ENCODE data around the gene ACVR2A. TPM values are rescaled to one million over a fixed set of nuclear protein-coding genes. Genes with fewer than 3 reads are reported as not detected.

The ACVR2A gene
- total and polyA plus RNA-seq, 9 donors = 16.3 to 36.3 (median 20.5) TPM

DNA sequence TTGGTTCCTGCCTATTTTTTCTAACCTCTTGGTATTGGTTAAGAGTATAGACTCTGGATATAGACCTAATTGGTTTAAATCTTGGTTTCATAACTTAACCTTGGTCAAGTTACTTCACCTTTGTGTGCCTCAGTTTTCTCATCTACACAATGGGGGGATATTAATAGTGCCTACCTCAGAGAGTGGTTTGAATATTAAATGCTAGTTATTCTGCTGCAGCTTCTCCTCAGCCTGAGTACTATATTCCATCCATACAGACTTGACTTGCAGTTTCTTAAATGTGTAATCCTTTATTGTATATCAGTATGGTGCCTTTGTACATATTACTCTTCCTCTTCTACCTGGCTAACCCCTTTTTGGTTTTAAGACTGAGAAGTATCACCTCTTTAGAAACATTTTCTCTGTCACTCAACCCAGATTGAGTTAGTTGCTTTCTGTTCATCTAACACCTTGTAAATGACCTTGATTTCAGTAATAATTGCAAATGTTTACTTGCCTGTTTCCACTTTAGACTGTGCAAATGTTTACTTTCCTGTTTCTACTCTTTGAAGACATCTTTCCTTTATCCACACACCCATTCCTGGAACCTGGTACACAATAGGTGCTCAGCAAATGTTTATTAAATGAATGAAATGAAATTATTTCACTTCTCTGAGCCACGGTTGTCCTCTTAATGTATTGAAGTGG lies 6.6 kb downstream of the ACVR2A start:
- H3K4me3 ChIP-seq (ENCODE audit: low read length) = no peak overlapping the region
- H3K36me3 ChIP-seq (ENCODE audit: control insufficient read depth, insufficient read depth, low read length) = no peaks in the 10 kb centered on the region
- no peaks in the 10 kb centered on the region for H3K4me1 ChIP-seq (ENCODE audit: control insufficient read depth, insufficient read depth, low read length)
- no CpG with 5 or more reads among the region's 1 CpG for whole genome bisulfite sequencing (ENCODE audit: insufficient coverage)
- no peaks in the 10 kb centered on the region for H3K27me3 ChIP-seq (ENCODE audit: control insufficient read depth, insufficient read depth, low read length)
- no peak for DNase-seq
- no peak overlapping the region for H3K27ac ChIP-seq (ENCODE audit: low read length)
- no peaks in the 10 kb centered on the region for H3K9me3 ChIP-seq (replicated peaks; ENCODE audit: control insufficient read depth, low read depth, low read length)

DNA sequence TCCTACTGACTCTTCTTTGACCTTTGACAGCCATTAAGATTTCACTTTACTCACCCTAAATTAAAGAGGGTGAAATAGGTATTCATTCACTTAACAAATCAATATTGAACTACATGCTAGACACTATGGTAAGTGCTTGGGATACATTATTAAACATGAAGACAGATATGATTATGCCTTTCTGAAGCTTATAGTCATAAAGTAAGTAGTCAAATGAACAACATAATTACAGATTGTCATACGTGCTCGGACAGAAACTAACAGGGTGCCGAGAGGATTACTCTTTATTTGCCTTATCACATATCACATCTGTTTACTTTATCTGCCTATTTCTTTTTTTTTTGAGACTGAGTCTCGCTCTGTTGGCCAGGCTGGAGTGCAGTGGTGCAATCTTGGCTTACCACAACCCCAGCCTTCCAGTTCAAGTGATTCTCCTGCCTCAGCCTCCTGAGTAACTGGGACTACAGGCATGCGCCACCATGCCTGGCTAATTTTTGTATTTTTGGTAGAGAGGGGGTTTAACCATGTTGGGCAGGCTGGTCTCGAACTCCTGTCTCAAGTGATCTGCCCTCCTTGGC lies 9.8 kb downstream of the ACVR2A start:
- Histone ChIP-seq H3K36me3 (ENCODE audit: control insufficient read depth, insufficient read depth, low read length) (no peaks in the 10 kb centered on the region), H3K9me3 (replicated peaks; ENCODE audit: control insufficient read depth, low read depth, low read length) (no peaks in the 10 kb centered on the region), H3K27me3 (ENCODE audit: control insufficient read depth, insufficient read depth, low read length) (no peaks in the 10 kb centered on the region), H3K27ac (ENCODE audit: low read length) (no peak overlapping the region), H3K4me3 (ENCODE audit: low read length) (no peak overlapping the region), H3K4me1 (ENCODE audit: control insufficient read depth, insufficient read depth, low read length) (peaks cover 2% of the 10 kb centered on the region)
- no CpG with 5 or more reads among the region's 6 CpGs for WGBS (ENCODE audit: insufficient coverage)
- no peak for DNase-seq

DNA sequence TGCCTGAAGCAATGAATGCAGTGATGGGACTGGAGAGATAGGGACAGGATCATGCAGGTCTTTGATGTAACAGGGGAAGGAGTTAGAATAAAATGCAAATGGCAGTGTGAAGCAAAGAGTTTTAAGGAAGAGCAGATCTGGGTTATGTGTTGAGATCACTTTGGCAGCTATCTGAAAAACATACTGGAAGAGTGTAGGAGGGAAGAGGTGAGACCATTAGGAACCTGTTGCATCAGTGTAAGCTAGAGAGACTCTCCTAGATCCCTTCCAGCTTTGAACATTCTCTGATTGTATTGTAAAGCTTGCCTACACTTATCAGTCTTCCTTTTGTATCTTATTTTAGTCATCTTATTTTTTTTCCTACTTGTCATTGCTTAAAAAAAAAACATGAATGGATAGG lies 10.5 kb downstream of the ACVR2A start:
- Histone ChIP-seq H3K36me3 (ENCODE audit: control insufficient read depth, insufficient read depth, low read length) (no peaks in the 10 kb centered on the region), H3K9me3 (replicated peaks; ENCODE audit: control insufficient read depth, low read depth, low read length) (no peaks in the 10 kb centered on the region), H3K4me1 (ENCODE audit: control insufficient read depth, insufficient read depth, low read length) (peaks cover 2% of the 10 kb centered on the region), H3K4me3 (ENCODE audit: low read length) (no peak overlapping the region), H3K27me3 (ENCODE audit: control insufficient read depth, insufficient read depth, low read length) (no peaks in the 10 kb centered on the region), H3K27ac (ENCODE audit: low read length) (no peak overlapping the region)
- no peak for DNase-seq

DNA sequence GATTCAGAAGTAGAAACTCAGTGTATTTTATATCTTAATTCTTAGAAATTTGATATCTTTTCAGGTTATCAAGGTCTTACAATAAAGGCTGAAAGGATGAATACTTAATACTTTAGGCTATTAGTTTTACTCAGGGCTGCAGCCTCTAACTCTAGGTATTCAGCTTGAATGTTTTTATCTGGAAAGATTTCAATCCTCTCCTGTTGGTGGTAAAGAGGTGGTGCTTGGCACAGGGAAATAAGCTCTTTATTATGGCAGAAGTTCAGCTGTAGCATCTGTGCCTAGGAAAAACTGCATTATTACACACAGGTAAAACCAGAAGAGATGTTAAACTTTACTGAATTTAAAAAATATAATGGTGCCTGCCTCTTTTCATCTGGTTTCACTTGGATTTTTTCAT lies 11.1 kb downstream of the ACVR2A start:
- H3K9me3 ChIP-seq (replicated peaks; ENCODE audit: control insufficient read depth, low read depth, low read length) = no peaks in the 10 kb centered on the region
- H3K27ac ChIP-seq (ENCODE audit: low read length) = no peak overlapping the region
- H3K4me1 ChIP-seq (ENCODE audit: control insufficient read depth, insufficient read depth, low read length) = peaks cover 2% of the 10 kb centered on the region
- no peaks in the 10 kb centered on the region for H3K27me3 ChIP-seq (ENCODE audit: control insufficient read depth, insufficient read depth, low read length)
- no peak overlapping the region for H3K4me3 ChIP-seq (ENCODE audit: low read length)
- no peak for DNase-seq
- no peaks in the 10 kb centered on the region for H3K36me3 ChIP-seq (ENCODE audit: control insufficient read depth, insufficient read depth, low read length)

DNA sequence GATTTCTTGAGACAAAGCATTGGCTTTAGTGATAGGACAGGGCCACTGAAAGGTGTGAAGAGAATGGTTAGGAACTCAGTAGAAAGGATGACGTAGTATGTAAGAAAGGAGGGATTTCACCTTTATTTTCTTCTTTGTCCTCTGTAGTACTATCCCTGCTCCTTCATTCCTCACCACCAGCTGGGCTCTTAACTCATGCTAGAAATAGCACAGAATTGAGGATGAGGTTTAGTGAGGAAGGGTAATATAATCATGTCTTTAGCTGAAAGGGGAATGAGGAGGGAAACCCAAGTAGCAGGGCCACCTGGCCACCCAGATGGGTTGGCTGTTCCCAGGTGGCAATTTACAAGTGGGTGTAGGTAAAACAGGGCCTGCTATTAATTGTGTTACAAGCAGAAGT lies 15.2 kb downstream of the ACVR2A start:
- Histone ChIP-seq H3K4me1 (ENCODE audit: control insufficient read depth, insufficient read depth, low read length) (peaks cover 2% of the 10 kb centered on the region), H3K4me3 (ENCODE audit: low read length) (no peak overlapping the region), H3K9me3 (replicated peaks; ENCODE audit: control insufficient read depth, low read depth, low read length) (no peaks in the 10 kb centered on the region), H3K27ac (ENCODE audit: low read length) (no peak overlapping the region), H3K36me3 (ENCODE audit: control insufficient read depth, insufficient read depth, low read length) (no peaks in the 10 kb centered on the region), H3K27me3 (ENCODE audit: control insufficient read depth, insufficient read depth, low read length) (no peaks in the 10 kb centered on the region)
- peak; percentile 8 for DNase-seq
- no CpG with 5 or more reads among the region's 1 CpG for WGBS (ENCODE audit: insufficient coverage)

DNA sequence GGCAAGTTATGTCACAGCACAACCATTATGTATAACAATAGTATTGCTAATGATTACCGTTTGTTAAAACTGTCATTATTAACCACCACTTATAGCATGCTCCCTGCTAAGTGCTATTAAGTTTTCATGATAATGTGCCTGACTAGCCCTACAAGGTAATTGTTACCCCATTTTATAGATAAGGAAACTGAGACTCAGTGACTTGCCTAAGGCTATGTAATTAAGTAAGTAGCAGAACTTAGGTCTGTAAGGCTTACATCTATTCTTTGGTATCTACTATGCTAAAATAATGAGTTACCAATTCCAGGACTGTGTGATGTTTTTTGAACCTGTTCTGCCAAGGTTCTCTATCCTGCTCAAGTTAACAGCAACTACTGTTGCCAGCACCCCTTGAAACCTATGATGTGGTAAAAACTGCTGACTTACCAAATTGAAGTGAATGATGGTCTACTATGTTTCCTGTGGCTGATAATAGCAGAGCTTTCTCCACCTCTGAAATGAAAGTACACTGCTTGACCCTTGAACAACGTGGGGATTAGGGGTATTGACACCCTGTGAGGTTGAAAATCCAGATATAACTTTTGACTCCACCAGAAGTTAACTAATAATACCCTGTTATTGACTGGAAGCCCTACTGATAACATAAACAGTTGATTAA lies 18.2 kb downstream of the ACVR2A start:
- Histone ChIP-seq H3K4me3 (ENCODE audit: low read length) (no peak overlapping the region), H3K27ac (ENCODE audit: low read length) (no peak overlapping the region), H3K4me1 (ENCODE audit: control insufficient read depth, insufficient read depth, low read length) (peaks cover 2% of the 10 kb centered on the region), H3K9me3 (replicated peaks; ENCODE audit: control insufficient read depth, low read depth, low read length) (no peaks in the 10 kb centered on the region), H3K36me3 (ENCODE audit: control insufficient read depth, insufficient read depth, low read length) (no peaks in the 10 kb centered on the region), H3K27me3 (ENCODE audit: control insufficient read depth, insufficient read depth, low read length) (no peaks in the 10 kb centered on the region)
- DNase-seq = no peak
- no CpG with 5 or more reads among the region's 2 CpGs for whole genome bisulfite sequencing (ENCODE audit: insufficient coverage)

DNA sequence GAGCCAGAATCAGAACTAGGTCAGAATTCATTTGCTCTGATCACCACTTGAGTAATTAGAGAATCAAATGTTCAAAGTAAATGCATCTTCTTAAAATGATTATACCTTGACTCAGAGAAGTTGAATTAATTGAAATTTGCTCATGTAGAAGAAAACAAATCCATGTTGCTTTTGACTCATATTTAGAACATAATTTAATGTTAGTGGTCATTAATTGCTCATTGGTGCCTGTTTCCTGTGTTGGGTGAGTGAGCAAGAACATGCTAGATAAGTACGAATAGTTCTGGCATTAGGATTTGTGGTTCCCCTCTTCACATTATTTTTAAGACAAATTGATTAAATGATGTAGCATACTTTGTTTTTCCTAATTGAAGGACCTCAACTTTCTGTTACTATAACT lies 19.0 kb downstream of the ACVR2A start:
- WGBS (ENCODE audit: insufficient coverage) = no CpG with 5 or more reads among the region's 1 CpG
- Histone ChIP-seq H3K9me3 (replicated peaks; ENCODE audit: control insufficient read depth, low read depth, low read length) (no peaks in the 10 kb centered on the region), H3K27ac (ENCODE audit: low read length) (no peak overlapping the region), H3K4me1 (ENCODE audit: control insufficient read depth, insufficient read depth, low read length) (peaks cover 2% of the 10 kb centered on the region), H3K27me3 (ENCODE audit: control insufficient read depth, insufficient read depth, low read length) (no peaks in the 10 kb centered on the region), H3K4me3 (ENCODE audit: low read length) (no peak overlapping the region), H3K36me3 (ENCODE audit: control insufficient read depth, insufficient read depth, low read length) (no peaks in the 10 kb centered on the region)
- no peak for DNase-seq

DNA sequence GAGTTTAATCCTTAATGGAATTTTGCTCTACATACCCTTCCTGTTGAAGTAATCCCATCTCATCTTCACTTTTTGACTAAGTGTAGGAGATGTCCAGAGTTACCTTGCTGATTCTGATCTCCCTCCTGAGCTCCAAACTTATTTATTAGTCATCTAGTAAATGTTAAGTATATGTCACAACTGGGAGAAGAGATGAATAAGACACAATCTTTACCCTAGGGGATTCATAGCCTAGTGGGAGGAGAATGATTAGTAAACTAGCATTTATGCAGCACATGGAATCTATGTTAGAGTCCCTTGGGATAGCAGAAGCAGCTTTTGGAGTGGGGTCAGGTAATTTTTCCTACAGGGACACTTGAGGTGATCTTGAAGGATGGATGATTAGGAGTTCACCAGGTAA lies 20.7 kb downstream of the ACVR2A start:
- H3K27me3 ChIP-seq (ENCODE audit: control insufficient read depth, insufficient read depth, low read length) = no peaks in the 10 kb centered on the region
- no peak overlapping the region for H3K4me3 ChIP-seq (ENCODE audit: low read length)
- H3K9me3 ChIP-seq (replicated peaks; ENCODE audit: control insufficient read depth, low read depth, low read length) = no peaks in the 10 kb centered on the region
- no peak for DNase-seq
- no peaks in the 10 kb centered on the region for H3K36me3 ChIP-seq (ENCODE audit: control insufficient read depth, insufficient read depth, low read length)
- H3K27ac ChIP-seq (ENCODE audit: low read length) = no peak overlapping the region
- no peaks in the 10 kb centered on the region for H3K4me1 ChIP-seq (ENCODE audit: control insufficient read depth, insufficient read depth, low read length)

DNA sequence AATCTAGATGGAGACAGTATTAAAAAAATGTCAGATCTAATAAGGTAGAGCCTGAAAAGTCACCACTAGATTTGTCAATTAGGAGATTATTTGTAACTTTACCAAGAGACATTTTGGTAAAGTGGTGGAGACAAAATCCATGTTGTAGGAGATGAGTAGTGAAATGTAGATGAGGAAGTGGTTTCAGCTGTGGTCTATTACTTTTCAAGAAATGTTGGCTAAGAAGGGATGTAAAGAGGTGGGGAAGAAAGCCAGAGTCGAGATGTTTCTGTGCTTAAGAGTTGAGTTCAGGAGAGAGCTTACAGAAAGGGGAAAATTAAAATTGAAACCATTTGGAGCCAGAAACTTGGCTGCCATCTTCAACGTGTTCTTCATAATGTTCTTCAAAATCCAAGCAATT lies 22.2 kb downstream of the ACVR2A start:
- DNase-seq = peak; percentile 9
- Histone ChIP-seq H3K4me3 (ENCODE audit: low read length) (no peak overlapping the region), H3K27me3 (ENCODE audit: control insufficient read depth, insufficient read depth, low read length) (no peaks in the 10 kb centered on the region), H3K9me3 (replicated peaks; ENCODE audit: control insufficient read depth, low read depth, low read length) (no peaks in the 10 kb centered on the region), H3K27ac (ENCODE audit: low read length) (no peak overlapping the region), H3K4me1 (ENCODE audit: control insufficient read depth, insufficient read depth, low read length) (no peaks in the 10 kb centered on the region), H3K36me3 (ENCODE audit: control insufficient read depth, insufficient read depth, low read length) (no peaks in the 10 kb centered on the region)
- 63% methylated on average over 1 of the region's 2 CpGs for WGBS (ENCODE audit: insufficient coverage)

DNA sequence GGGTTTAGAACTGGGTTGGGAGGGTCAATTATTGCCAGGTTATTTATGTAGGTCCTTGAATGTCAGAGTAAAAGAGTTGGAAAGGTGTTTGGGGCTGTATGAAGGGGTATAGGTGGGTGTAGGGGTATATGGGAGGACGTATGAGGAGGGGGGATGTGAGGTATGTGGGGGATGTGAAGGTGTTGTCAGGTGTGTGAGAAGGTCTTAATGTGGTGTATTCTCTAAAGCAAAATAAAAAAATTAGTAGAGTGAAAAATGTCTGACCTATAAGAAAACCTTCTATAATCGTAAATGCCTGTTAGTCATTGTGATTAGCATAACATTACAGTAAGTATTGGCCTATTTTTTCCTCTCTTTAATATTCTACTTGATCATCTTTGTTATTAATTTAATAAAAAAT lies 25.1 kb downstream of the ACVR2A start:
- H3K36me3 ChIP-seq (ENCODE audit: control insufficient read depth, insufficient read depth, low read length) = no peaks in the 10 kb centered on the region
- H3K4me1 ChIP-seq (ENCODE audit: control insufficient read depth, insufficient read depth, low read length) = no peaks in the 10 kb centered on the region
- WGBS (ENCODE audit: insufficient coverage) = 100% methylated on average over 1 of the region's 2 CpGs
- DNase-seq = no peak
- H3K4me3 ChIP-seq (ENCODE audit: low read length) = no peak overlapping the region
- no peaks in the 10 kb centered on the region for H3K9me3 ChIP-seq (replicated peaks; ENCODE audit: control insufficient read depth, low read depth, low read length)
- no peaks in the 10 kb centered on the region for H3K27me3 ChIP-seq (ENCODE audit: control insufficient read depth, insufficient read depth, low read length)
- H3K27ac ChIP-seq (ENCODE audit: low read length) = no peak overlapping the region

Data from muscle of leg (tissue), 11 donors.